HG02981 (cell line): ENCODE results near the gene ULK4.
A peak's percentile ranks its signal among the peaks of the same experiment; 100 is the strongest.
"Not testable (repeated sequence)": the region's sequence is repeated elsewhere in the genome, so short reads cannot be mapped to it uniquely, and the experiment has no call there.

ENCODE experiments used
- ATAC-seq: cut with Tn5 transposase; IDR thresholded peaks from one replicate; pipeline ENCODE4 v1.9.1; 2021; ENCODE audit warnings: mild to moderate bottlenecking, moderate library complexity; ENCODE audit not compliant: unreplicated experiment

ULK4 gene

DNA sequence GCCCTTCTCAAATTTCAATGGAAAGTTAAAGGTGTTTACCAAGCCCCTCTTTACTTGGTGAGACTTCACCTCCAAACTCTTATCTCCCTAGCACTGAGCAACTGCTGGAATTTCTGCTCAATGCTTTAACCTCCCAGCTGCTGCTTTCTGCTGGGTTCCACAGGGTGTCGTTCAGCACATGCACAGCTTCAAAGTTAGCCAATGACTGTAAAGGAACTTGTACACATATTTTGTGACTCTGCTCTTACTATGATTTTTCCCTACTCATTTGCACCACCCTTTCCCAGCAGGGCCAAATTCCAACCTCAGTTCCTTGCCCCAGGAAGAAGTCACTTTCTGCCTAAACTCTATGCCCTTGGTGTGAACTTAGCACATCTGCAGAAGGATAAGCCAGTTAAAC, 89.7 kb downstream of the ULK4 start:
- no peak for ATAC-seq

DNA sequence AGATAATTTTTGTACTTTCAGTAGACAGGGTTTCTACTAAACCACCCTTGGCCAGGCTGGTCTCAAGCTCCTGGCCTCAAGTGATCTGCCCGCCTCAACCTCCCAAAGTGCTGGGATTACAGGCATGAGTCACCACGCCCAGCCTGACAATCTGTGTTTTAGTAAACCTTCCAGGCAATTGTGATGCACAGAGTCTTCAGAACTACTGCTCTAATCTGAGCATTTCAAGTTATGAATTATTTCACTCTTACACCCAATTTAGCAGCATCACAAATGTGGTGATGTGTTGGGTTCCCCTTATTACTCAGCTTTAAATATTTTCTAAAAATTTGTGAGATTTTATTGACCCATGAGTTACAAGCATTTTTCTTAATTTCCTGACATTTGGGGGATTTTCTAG, 94.4 kb downstream of the ULK4 start:
- no peak for ATAC-seq

GRCh38 chr3:41866298-41866697, 95.6 kb downstream of the ULK4 start:
- no peak for ATAC-seq

- no peak for ATAC-seq
Observed at GRCh38 chr3:41863024-41863423, 98.9 kb downstream of the ULK4 start.

- not testable (repeated sequence) for ATAC-seq
Observed at GRCh38 chr3:41860489-41860888, 101.4 kb downstream of the ULK4 start.

DNA sequence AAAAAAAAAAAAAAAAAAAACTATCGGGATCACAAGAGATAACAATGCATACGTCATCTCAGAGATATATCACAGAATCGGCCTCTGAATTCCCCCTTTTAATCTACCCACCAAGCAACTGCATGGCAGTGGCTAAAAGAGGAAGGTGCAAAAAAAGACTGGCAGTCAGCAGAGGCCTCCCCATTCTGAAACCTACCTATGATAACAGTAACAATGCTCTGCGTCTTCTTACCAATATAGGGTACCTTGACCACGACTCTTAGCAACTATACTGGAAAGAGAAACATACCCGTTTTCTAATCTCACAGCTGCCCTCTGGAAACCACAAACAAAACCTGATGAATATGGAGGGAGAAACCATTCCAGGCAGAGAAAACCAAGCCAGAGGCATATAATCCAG, 106.9 kb downstream of the ULK4 start:
- no peak for ATAC-seq

GRCh38 chr3:41853540-41854196, 108.2 kb downstream of the ULK4 start:
- ATAC-seq = no peak

DNA sequence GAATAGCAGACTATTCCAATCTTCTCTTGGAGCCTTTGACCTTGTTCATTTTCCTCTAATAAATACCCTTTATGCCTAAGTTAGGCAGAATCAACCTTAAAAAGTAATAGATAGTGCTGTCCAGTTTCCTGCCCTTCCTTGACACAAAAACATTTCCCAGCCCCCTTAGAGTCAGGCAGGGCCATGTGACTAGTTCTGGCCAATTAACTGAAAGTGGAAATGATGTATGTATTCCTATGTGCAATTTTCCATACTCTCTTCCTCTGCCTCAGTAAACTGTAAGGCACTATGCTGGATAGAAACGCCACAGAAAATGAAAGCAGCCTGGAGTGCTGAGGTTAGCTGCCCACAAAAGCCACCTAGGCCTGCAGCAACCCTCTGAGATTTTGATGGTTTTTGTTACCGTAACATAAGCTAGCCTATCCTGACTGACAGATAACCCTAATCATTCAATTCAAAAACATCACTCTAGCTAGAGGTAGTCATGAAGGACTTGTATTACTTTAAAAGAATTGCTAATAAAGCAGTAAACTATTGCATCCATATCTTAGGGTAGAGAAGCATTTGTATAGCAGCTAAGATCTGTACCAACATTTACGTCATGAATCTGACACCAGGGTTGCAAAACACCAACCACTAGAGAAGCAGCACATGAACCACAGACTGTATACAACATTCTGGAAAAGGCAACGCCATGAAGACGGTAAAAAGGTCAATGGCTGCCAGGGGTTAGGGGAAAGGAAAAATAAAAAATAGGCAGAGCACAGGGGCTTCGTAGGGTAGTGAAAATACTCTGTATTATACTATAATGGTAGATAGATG, 112.9 kb downstream of the ULK4 start:
- ATAC-seq = no peak

- ATAC-seq = no peak
Observed at GRCh38 chr3:41847679-41848078, 114.2 kb downstream of the ULK4 start.

GRCh38 chr3:41846850-41847249, 115.1 kb downstream of the ULK4 start:
- ATAC-seq = peak; percentile 74

- no peak for ATAC-seq
Observed at GRCh38 chr3:41845826-41846225, 116.1 kb downstream of the ULK4 start.

DNA sequence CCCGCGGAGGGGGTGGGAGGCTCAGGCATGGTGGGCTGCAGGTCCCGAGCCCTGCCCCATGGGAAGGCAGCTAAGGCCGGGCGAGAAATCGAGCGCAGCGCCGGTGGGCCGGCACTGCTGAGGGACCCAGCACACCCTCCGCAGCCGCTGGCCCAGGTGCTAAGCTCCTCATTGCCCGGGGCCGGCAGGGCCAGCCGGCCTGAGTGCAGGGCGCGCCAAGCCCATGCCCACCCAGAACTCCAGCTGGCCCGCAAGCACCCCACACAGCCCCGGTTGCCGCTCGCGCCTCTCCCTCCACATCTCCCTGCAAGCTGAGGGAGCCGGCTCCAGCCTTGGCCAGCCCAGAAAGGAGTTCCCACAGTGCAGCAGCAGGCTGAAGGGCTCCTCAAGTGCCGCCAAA, 117.6 kb downstream of the ULK4 start:
- not testable (repeated sequence) for ATAC-seq

DNA sequence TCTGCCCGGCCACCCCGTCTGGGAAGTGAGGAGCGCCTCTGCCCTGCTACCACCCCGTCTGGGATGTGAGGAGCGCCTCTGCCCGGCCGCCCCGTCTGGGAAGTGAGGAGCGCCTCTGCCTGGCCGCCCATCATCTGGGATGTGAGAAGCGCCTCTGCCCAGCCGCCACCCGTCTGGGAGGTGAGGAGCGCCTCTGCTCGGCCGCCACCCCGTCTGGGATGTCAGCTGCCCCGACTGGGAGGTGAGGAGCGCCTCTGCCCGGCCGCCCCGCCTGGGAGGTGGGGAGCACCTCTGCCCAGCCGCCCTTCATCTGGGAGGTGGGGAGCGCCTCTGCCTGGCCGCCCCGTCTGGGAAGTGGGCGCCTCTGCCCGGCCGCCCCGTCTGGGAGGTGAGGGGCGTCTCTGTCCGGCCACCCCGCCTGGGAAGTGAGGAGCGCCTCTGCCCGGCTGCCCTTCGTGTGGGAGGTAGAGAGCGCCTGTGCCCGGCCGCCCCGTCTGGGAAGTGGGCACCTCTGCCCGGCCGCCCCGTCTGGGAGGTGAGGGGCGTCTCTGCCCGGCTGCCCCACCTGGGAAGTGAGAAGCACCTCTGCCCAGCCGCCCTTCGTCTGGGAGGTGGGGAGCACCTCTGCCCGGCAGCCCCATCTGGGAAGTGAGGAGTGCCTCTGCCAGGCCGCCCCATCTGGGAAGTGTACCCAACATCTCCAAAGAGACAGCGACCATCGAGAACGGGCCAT, 120.8 kb downstream of the ULK4 start:
- ATAC-seq = not testable (repeated sequence)

GRCh38 chr3:41836360-41837134, 125.4 kb downstream of the ULK4 start:
- no peak for ATAC-seq

- ATAC-seq = no peak
Observed at GRCh38 chr3:41833628-41834027, 128.3 kb downstream of the ULK4 start.

- no peak for ATAC-seq
Observed at GRCh38 chr3:41819236-41819635, 142.7 kb downstream of the ULK4 start.

GRCh38 chr3:41808618-41809017, 153.3 kb downstream of the ULK4 start:
- no peak for ATAC-seq

GRCh38 chr3:41808152-41808551, 153.8 kb downstream of the ULK4 start:
- no peak for ATAC-seq

DNA sequence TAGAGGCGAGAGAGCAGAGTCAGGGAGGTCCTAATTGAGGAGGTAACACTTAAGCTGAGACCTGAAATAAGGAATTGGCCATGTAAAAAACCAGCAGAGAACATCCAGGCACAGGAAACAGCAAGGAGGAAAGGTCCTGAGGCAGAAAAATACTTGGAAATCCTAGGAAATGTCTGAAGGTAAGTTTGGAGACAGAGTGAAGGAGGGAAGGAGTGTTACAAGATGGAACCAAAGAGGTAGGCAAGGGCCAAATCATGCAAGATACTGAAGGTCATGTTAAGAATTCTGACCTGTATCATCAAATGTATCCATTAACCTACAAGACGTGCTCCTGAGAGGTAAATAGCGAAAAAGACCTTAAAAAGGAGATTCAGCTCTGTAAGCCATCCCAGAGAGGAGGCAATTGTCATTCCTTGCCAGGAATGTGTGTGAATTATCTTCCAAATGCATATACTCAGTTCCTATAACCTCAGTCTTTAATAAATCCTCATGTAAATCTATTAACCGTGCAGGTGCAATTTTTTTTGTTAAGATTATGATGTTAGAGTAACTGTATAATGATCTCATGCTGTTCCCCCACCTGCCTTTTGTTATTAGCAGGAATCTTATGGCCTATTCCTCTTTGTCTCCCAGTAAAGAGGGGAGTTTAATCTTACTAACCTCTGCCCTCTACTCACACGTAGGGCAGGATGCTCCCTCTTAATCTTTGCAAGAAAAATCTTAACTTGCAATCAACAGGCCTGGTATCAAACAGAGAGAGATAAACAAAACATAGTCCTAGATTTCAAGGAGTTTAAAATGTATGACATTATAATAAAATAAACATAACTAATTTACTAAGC, 166.9 kb downstream of the ULK4 start:
- no peak for ATAC-seq

GRCh38 chr3:41792806-41793205, 169.1 kb downstream of the ULK4 start:
- ATAC-seq = no peak
